RPMI7951 (cell line): Measurements from ENCODE around the gene PINK1. TPM values are rescaled to one million over a fixed set of nuclear protein-coding genes. Genes with fewer than 3 reads are reported as not detected.

Experiments
- DNase-seq: peaks from one replicate; pipeline ENCODE4 v3.0.0-alpha.2; 2012; ENCODE audit warnings: low read depth
- total RNA-seq: library from RNA; depleted of rRNA; stranded (reverse); fragments of >200 nt; shearing (Covaris generic); gene quantifications from 2 replicates; pipeline ENCODE4 v1.2.3, GENCODE V29; 2014

Gene PINK1
- total RNA-seq, 1 experiment from 2014 or later = 52.0 TPM

DNA sequence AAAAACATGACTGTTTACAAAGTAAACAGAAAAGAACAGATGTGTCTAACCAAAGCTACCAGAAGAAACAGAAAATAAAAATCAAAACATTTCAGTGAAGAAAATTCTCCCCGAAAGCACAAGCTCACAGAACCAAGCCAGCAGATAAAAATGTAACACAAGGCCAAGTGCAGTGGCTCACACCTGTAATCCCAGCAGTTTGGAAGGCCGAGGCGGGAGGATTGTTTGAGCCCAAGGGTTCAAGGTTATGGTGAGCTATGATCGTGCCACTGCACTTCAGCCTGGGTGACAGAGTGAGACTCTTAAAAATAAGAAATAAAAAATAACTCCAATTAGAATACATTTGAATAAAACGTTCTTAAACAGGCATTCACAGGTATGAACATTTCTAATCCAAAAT lies 47.0 kb downstream of the PINK1 start:
- no peak for DNase-seq

DNA sequence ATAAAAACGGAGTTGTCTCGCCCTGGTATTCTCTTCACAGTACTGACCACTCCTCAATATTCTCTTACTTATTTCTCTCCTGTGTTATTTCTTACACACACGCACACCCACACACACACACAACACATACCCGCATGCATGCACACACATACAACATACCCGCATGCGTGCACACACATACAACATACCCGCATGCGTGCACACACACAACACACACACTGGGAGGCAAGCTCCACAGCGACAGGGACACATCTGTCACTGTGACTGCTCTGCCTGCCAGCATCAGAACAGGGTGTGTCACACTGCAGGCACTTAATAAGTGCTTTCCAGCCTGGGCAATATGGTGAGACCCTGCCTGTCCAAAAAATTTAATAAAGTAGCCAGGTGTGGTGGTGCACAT lies 48.7 kb downstream of the PINK1 start:
- no peak for DNase-seq

DNA sequence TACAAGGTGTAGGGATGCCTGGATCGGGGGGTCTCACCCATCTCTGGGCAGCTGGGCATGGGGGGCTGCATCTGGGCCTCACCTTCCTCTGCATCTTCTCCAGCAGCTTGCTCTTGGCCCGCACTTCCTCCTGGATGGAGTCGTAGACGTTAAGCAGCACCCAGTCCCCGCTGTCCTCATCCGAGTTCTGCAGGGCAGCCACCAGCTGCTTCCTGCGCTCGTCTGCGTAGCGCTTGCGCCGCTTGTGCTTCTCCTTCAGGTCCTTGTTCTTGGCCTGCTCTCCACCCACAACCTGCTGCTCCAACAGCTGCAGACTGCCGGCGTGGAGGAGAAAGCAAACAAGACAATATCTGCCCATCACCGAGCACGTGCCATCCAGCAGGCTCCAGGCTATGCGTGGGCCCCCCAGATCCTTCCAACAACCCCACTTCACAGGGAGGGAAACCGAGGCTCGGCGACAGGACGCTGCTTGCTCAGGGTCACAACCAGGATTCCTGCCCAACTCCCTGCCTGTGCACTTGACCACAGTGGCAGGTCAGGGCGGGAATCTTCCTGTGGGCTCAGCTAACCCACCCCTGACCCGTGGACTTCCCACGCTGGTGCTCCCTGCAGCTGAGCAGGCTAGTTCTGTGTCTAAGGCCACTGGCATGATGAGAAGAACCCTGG lies 49.4 kb downstream of the PINK1 start:
- no peak for DNase-seq

DNA sequence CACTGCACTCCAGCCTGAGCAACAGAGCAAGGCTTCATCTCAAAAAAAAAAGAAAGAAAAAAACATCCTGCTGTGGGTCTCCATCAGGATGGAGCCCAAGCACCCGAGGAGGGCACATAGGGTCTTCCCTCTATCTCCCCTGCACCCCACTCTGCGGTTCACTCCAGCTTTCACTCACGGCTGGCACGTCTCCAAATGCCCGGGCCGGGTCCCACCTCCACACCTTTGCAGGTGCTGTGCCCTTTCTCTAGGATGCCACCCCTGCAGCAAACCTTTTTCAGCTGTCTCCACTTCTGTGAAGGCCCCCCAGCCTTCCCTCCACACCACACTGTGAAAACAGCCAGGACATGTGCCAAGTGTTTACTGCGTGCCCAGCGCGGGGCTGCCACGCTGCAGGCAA lies 50.4 kb downstream of the PINK1 start:
- no peak for DNase-seq

DNA sequence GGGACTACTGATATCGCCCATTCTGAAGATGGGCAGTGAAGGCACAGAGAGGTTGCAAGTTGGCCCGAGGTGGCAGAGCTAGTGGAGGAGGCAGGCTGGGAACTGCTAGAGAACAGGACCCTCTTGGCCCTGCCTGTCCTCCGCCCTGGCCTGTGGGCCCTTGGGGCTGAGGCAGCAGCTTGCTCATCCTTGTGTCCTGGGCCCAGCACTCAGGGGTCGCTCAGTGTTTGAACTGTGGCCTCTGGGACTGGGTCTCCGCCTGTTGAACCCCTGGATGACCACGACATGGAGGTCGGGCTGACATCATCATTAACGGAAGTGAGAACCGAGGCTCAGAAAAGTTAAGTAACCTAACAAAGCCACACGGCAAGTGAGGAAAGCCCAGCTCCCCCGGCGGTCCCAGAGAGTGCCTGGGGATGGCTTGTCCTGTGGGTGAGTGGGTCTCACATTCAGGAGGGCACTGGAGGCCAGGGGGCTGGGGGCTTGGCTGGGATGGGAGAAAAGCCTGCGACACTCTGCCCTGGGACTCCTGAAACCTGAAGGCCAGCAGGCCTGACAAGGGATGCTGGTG lies 50.9 kb downstream of the PINK1 start:
- DNase-seq = no peak

DNA sequence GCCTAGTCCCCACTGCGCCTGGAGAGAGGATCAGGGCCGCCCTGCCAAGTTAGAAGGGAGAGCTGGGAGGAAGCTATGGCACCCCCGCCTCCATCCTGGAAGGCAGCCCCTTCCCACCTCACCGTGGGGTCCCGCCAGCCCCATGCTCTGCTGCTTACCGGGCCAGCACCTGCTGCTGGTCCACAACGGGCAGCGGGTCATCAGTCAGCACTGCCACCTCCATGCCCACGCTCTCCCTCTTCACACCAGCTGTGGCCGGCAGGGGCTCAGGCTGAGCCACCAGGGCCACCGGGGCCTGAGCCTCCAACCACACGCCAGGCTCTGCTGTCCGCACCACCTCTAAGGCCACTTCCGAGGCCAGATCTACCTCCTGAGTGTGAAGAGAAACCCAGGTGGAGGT lies 51.4 kb downstream of the PINK1 start:
- DNase-seq = no peak

DNA sequence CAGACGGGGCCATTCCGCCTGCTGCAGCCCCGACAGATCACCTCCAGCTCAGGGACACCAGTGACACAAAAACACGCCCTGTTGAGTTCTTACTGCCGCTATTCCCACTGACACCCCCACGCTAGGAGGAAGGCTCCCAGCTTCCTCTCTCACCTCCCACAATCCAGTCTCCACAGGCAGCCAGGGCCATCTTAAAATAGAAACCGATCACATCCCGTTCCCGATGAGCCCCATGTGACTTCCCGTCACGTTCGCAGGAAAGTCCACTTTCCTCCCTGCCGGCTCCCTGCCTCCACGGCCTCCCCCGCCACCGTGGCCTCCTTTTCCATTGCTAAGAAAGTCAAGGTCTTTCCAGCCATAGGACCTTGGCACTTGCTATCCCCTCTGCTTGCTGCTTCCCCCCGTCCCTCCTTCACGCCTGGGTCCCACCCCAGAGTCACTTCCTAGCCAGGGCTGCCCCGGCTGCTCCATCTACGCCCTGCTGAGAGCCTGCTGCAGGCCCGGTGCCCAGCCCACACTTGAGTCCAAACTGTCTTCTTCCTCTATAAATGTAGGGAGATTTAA lies 51.9 kb downstream of the PINK1 start:
- DNase-seq = no peak

DNA sequence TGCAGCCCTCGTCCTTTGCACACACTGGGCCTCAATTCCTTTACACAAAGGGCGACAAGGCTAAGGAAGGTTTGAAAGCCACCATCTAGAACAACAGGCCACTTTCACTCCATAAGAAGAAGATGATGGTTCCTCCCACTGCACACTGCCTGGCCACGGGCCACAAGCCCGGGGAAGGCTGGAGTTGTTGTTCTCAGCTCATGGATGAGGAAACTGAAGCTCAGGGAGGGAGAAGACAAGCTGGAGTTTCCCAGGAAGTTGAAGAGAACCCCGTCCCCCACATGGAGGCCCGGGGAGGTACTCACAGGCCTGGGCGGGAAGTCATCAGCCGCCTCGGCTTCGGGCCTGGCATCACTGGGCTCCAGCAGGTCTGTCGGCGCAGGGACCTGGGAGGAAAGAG lies 52.5 kb downstream of the PINK1 start:
- DNase-seq = no peak

DNA sequence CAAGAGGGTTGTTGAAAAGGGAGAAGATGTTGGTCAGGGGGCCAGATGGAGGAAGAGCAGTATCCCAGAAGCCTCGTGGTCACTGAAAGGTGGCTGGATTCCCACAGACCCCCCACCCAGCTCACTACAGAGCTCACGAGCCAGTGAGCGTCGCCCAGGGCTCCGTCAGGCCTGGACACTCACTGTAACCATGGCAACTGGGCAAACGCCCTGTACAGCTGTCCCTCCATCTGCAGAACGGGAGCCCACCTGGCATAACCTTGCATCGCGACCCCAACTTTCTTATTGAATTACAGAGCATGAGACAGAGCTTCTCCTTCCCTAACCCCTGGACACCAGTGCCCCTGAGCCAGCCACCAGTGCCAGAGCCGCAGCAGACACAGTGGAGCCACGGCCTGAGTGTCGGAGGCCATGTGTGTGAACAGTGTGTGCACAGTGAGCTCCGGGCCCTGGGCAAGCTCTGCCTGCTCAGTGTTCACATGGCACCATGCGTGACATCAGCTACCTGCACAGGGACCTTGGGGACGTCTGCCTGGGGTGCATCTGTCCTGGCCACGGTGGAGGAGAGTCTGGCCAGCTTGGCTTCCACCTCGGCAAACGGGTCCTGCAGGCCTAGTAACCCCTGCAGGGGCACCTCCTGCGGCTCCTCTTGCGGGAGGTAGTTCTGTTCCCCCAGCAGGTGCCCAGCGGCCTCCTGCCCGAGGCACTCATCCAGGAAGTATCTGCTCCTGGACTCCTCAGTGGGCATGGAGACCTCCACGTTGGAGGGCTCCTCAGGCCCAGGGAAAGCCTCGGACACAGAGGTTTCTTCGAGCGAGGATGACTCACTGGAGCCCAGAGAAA lies 53.8 kb downstream of the PINK1 start:
- DNase-seq = no peak

DNA sequence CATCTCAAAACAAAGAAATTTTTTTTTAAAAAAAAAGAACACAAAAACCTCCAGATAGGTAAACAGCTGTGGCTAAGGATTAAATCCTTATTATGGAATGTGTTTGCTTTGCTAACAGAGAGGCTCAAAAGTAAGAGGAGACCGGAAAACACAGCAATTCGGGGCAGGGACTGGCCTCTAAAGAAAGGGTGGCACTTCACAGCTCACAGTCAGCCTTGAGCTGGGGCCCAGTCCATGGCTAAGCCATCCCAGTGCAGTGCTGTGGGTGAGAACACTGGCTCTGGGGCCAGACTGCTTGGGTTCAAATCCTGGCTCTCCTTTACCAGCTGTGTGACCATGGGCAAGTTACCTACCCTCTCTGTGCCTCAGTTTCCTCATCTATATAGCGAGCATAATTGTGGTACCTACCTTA lies 56.4 kb downstream of the PINK1 start:
- no peak for DNase-seq

DNA sequence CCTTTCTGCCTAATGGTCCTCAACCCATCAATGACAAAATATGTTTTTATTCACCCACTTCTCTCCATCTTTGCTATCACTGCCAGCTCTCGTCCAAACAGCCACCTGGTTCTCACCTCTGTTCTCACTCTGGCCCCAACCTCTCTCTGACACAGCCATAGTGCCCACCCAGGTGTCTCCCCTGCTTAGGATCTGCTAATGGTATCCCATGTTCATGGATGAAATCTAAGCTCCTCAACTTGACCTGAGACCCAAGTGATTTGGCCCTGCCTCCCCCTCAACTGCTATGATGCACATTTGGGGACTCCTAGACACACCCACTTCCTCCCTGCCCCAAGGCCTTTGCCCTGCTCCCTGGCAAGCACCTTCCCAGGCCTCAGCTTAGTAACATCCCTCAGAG lies 58.6 kb downstream of the PINK1 start:
- no peak for DNase-seq

DNA sequence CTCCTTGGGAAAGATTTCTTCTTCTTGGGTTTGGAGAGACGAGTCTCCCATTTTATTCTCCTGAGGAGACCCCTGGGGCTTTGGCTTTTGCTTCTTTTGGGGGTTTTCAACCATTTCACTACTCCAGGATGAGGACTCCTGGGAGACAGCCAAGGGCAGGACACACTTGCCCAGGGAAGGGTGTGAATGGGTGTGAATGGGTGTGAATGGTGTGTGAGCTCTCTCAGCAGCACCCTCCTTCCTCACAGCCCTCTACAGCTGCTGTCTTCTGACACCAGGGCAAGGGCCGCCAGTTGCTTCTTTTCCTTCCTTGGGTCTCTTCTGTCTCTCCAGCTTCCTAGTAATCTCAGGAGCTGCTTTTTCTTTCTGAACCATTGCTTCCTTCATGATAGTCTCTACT lies 60.4 kb downstream of the PINK1 start:
- no peak for DNase-seq

DNA sequence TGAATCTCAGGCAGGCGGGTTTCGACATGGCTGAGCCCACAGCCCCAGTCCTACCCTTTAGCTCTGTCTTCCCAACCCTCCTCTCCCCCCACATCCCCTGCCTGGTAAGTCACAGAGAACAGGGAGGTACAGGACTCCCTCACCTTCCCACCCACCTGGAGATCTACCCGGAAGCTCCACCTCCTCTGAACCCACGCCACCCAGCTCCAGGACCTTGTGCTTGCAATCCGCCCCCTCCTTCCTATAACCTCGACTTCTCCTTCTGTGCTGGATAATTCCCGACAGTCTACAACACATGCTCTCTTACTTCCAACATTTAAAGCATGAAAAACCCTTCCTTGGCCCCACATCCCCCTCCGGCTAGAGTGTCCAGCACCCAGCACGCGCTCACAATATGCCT lies 62.3 kb downstream of the PINK1 start:
- DNase-seq = no peak

DNA sequence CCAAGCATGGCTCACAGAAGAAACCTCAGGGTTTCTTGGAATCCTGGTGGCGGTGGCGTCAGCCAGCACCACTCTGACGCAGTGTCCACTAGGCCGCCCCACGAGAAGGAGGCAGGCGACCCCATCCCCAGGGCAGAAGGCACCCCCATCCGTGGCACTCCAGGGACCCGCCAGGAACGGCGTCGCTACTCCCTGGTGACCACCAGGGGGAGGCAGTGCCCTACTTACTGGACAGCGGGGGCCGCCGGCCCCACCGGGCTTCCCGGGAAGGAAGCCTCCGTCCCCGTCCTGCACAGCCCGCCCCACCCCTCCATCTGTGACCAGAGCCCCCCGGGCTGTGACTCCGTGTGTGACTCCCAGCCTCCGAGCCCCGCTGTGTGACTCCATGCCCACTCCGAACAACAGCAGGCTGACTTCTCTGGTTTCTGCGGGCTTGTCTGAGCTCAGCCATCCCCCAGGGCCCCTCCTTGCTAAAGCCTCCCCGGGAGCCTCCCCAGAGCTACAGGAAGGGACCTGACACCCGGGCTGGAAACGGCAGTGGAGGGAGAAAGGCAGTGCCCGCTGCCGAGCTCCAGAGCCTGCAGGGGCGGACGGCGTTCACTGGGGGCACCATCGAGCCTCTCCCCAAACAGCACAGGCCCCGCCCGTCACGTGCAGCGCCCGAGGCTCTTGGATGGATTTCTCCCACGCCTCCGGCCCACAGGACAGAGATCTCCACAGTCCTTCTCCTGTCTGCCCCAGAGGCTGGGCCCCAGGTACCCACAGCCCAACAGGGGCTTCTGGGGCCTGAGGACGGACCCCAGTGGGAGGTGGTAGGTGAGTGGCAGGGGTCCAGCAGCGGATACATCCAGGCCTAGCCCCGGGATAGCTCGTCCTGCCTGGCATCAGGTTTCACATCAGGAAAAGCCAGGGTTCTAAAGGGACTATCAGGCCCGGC lies 63.4 kb downstream of the PINK1 start:
- peak; percentile 91 for DNase-seq

DNA sequence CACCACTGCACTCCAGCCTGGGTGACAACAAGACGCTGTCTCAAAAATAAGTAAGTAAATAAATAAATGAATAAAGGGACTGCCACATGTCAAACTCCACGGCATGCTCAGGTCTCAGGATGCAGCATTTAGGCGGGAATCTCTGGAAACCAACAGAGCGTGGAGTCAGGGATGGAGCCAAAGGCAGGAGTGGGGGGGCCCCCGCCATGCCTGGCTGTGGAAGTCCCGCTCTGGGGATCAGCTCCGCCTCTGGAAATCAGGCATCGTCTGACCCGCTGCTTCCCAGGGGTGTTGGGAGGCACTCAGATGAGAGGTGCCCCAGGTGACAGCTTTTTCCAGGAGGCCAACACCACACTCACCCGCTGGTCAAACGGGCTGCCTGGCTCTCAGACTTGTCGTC lies 64.3 kb downstream of the PINK1 start:
- no peak for DNase-seq

DNA sequence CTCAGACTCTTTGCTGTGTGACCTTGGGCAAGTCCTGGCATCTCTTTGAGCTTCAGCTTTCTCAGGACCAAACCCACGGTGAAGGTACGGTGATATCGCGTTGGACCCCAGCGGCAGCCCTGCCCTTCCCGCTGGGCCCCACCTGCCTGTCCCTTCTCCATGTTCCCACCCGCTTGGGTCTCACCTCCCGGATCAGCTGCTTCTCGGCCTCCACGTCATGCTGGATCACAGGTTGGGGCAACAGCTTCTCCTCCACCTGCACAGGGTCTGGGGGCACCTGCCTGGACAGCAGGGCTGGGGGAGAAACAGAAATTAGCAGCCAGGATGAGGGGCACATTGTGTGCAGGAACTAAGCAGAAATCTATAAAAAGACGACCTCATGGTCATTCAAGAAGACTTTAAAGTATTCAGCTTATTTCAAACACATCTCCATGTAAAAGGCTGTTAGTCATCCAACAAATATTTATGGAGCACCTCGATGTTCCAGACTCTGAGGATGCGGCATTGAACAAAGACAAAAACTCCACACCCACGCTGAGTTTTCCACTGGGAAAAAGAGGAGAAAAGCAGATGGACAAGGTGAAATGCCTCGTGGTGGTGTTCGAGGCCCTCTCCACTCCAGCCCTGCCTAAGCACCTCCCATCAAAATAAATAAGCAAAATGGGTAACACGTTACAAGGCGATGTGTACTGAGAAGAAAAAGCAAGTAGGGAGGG lies 65.1 kb downstream of the PINK1 start:
- peak; percentile 56 for DNase-seq

DNA sequence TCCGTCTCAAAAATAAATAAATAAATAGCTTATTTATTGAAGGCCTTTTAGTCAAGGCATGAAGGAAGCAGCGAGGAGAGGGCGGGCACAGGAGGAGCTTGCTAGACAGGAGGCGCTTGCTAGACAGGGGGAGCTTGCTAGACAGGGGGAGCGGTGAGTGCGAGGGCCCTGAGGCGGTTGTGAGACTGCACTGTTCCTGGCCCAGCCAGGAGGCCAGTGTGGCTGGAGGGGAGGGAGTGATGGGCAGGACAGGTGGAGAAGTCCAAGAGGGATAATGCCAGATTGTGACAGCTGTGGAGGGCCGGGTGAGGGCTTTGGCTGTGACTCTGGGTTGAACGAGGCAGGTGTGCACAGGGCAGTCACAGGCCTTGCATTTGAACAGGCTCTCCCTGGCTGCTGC lies 66.3 kb downstream of the PINK1 start:
- DNase-seq = no peak

DNA sequence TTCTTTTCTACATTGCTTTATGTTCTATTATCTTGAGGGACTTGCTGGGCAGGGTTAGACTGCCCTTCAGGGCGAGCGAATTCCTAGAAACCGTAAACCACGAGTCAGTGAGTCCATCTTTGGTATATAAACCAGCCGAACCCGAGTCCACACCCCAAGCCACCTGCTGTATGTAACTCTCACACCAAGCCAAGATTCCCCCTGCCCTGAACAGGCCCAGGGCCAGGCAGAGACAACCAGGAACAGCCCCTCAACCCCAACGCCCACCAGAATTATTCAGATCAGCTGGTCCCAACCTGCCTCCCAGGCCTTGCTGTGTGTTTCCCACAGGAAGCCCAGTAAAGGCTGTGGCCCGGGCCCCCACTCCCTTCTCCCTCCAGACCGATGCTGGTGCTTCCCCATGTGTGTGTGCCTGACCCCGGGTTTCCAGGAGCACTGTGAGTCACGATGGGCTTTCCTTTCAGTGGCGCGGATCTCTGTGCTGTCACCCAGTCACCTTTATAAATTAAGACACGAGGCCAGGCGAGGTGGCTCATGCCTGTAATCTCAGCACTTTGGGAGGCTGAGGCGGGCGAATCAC lies 67.5 kb downstream of the PINK1 start:
- no peak for DNase-seq
